GM13976 (cell line): ENCODE results near the gene SH3PXD2A.
"Not testable (repeated sequence)": the region's sequence is repeated elsewhere in the genome, so short reads cannot be mapped to it uniquely, and the experiment has no call there.

ENCODE experiments used
- DNase-seq: peaks from one replicate; pipeline ENCODE4 v3.0.0; 2012; ENCODE audit warnings: low spot score
- in situ Hi-C: fragments of 300-500 bp; cut with MboI; formaldehyde crosslinking; loops from one replicate; pipeline ENCODE4 v1.12.0; 2022; ENCODE audit warnings: low sequenced_read_pairs, mixed read lengths, inconsistent platforms; ENCODE audit not compliant: unreplicated experiment
- TF ChIP-seq, protein P1 (sequence below): IDR thresholded peaks from 2 replicates; pipeline ENCODE4 v1.5.1; 2012; ENCODE audit warnings: borderline replicate concordance, mild to moderate bottlenecking; ENCODE audit not compliant: insufficient read depth; ENCODE audit errors: extremely low read depth, missing control alignments, control extremely low read depth

SH3PXD2A gene

DNA sequence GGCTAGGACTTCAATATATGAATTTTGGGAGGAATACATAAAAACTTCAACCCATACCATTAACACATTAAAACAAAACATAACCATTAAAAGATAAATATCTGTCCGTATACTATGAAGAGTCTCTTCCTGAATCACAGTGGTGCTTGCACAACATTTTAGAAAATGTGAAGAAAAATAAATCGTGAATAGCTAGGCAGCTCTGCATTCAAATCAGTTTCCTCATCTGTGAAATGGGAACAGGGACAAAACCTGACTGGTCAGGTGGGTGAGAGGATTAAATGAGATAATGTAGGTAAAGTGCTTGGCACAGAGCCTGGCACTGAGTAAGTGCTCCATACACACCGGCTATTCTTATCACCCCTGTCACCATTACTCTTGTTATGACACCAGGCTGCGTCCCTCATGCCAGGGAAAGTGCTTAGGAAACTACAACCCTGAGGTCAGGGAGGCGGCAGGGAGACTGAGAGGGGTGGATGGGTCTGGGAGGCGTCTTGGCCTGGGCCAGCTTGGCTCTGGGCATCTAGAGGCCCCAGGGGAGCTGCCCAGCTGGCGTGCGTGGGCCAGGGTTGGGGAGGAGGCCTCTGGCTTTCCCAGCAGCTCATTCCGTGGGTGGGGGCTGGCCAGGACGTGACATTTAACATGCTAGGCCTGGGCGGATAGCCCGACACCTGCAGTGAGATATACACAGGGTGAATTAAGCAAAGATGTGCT lies 78.3 kb downstream of the SH3PXD2A start:
- TF ChIP-seq, protein P1, sequence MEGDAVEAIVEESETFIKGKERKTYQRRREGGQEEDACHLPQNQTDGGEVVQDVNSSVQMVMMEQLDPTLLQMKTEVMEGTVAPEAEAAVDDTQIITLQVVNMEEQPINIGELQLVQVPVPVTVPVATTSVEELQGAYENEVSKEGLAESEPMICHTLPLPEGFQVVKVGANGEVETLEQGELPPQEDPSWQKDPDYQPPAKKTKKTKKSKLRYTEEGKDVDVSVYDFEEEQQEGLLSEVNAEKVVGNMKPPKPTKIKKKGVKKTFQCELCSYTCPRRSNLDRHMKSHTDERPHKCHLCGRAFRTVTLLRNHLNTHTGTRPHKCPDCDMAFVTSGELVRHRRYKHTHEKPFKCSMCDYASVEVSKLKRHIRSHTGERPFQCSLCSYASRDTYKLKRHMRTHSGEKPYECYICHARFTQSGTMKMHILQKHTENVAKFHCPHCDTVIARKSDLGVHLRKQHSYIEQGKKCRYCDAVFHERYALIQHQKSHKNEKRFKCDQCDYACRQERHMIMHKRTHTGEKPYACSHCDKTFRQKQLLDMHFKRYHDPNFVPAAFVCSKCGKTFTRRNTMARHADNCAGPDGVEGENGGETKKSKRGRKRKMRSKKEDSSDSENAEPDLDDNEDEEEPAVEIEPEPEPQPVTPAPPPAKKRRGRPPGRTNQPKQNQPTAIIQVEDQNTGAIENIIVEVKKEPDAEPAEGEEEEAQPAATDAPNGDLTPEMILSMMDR, result no peak
- peak; percentile 71 for DNase-seq
- in situ Hi-C loops, result no loop called here

GRCh38 chr10:103775776-103776175 lies 79.6 kb downstream of the SH3PXD2A start:
- DNase-seq, result no peak
- TF ChIP-seq, protein P1, result no peak
- in situ Hi-C loops, result no loop called here

DNA sequence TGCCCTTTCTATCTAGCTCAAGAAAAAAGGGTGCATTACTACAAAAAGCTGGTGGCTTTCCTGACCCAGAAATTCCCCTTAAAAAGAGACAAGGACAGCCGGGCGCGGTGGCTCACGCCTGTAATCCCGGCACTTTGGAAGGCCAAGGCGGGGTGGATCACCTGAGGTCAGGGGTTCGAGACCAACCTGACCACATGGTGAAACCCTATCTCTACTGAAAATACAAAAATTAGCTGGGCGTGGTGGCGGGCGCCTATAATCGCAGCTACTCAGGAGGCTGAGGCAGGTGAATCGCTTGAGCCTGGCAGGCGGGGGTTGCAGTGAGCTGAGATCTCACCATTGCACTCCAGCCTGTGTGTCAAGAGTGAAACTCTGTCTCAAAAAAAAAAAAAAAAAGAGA lies 82.5 kb downstream of the SH3PXD2A start:
- in situ Hi-C loops, DNase-seq: not testable (repeated sequence)

DNA sequence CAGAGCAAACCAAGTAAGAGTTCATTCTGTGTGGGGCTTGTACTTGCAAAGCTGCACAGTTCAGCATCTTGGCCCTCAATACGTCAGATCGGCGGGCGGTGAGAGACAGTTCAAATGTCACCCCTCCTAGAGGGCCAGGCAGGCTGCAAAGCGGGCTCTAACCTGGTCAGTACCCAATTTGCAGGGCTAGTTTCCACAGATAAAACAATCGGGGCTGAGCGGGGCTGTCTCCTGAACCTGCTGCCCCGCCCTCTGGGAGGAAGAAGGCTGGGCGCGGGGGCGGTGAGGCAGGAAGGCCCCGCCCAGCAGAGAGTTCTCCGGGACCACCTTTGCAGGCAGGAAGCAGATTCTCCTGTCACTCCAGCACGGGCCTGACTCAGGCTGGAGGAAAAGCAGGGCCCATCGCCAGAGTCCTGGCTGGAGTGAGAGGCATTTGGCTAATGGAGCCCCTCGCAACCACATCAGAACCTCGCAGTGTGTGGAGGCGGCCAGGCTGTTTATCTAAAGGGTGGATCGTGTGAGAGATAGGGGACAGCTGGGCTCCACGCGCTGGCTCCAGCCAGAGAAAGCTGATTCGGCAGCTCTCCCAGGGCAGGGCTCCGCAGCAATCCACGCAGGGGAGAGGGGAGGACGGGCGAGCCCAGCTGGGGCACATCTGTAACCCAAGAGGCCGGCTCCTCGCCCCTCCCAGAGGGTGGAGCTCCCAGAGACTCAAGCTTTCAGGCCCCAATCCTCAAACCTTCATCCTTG lies 83.1 kb downstream of the SH3PXD2A start:
- peak; percentile 77 for DNase-seq
- in situ Hi-C loops, result no loop called here
- TF ChIP-seq, protein P1, result no peak

DNA sequence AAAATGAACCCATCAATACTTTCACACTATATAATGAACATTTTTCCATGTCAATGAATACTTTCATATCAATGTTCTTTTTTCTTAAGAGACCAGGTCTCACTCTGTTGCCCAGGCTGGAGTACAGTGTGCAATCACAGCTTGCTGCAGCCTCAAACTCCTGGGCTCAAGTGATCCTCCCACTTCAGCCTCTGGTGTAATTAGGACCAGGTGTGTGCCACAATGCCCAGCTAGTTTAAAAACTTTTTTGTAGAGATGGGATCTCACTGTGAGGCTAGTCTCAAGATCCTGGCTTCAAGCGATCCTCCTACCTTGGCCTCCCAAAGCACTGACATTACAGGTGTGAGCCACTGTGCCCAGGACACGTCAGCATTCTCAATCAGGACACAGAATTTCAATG lies 85.2 kb downstream of the SH3PXD2A start:
- in situ Hi-C loops, result no loop called here
- no peak for DNase-seq
- TF ChIP-seq, protein P1, result no peak

GRCh38 chr10:103769176-103769575 lies 86.2 kb downstream of the SH3PXD2A start:
- in situ Hi-C loops, result no loop called here
- peak; percentile 50 for DNase-seq
- TF ChIP-seq, protein P1, result no peak

DNA sequence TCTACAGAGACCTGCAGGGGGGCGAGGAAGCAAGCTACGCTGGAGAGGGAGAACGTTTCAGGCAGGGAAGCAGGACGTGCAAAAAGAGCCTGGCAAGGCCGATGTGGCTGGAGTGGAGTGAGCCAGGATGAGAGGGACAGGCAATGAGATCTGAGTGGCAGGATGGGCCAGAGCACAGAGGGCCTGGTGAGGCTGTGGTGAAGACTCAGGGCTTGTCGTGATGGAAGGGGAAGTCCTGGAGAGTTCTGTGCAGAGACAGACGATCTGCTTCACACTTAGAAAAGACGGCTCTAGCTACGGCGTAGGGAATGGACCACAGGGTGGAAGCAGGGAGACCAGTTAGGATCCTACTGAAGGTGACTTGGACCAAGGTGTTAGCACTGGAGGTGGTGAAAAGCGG lies 87.0 kb downstream of the SH3PXD2A start:
- TF ChIP-seq, protein P1, result no peak
- no peak for DNase-seq
- in situ Hi-C loops, result no loop called here
